Limb (tissue), 2 donors: ENCODE results near the gene EPB41.
"Not testable (repeated sequence)": the region's sequence is repeated elsewhere in the genome, so short reads cannot be mapped to it uniquely, and the experiment has no call there.

ENCODE experiments used
- DNase-seq, 2 donors: peaks; one replicate each; pipeline ENCODE4 v3.0.0-alpha.2; 2016; ENCODE audit errors: extremely low spot score in 2 of 2

The EPB41 gene

DNA sequence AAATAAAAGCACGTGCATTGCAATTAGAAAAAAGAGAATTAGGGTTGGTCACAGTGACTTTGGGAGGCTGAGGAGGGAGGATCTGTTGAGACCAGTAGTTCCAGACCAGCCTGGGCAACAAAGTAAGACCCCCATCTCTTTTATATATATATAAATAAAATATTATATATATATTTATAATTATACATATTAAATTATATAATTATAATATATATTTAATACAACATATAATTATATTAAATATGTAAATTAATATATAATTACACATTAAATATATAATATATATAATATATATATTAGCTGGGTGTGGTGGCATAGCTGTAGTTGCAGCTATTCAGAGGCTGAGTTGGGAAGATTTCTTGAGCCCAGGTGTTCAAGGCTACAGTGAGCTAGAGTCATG, 186.1 kb downstream of the EPB41 start:
- no peak for DNase-seq

DNA sequence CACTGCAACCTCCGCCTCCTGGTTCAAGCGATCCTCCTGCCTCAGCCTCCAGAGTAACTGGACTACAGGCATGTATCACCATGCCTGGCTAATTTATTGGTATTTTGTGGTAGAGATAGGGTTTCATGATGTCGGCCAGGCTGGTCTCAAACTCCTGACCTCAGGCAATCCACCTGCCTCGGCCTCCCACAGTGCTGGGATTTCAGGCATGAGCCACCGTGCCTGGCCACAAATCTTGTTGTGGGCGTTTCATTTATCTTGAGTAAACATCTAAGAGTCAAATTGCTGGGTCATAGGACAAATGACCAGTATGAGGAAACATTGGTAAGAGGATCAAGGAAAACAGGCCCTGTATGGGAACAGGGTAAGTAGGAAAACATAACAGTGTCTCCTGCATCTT, 191.5 kb downstream of the EPB41 start:
- DNase-seq: no peak

DNA sequence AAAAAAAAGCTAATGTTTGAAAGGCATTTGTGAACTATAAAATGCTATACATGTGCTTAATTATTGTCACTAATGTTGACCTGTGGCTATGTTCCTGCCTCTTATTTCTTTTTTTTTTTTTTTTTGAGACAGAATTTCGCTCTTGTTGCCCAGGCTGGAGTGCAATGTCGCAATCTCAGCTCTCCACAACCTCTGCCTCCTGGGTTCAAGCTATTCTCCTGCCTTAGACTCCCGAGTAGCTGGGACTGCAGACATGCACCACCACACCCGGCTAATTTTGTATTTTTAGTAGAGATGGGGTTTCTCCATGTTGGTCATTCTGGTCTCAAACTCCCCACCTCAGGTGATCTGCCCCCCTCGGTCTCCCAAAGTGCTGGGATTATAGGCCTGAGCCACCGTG, 193.7 kb downstream of the EPB41 start:
- not testable (repeated sequence) for DNase-seq

DNA sequence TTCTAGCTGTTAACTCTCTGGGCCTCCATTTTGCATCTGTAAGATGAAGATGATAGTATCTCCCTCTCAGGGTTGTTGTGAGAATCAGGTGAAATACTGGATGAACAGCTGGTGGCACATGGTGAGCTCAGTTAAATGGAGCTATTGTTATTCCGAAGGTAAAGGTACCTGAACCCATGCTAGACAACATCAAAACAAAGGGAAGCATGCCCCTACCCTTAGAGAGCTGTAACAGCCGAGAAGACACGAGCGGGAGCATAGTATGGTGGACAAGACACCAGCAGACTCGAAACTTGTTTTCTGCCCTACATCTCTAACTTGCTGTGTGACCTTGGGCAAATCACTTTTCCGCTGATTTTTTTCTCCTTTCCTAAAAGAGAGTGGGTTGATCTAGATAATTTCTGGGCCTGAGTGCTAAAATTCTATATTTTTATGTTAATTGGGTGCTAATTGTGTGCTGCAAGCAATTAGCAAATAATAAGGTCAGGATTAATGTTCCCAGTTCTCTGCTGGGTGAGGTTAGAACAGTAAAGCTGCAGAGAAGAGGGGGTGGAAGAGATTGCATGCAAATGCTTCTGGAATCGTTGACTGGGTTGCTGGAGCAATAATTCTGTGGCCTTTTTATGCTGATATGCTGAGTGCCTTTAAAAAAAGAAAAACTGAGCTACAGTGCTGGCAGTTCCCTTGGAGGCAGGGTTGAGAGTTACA, 198.5 kb downstream of the EPB41 start:
- no peak for DNase-seq

DNA sequence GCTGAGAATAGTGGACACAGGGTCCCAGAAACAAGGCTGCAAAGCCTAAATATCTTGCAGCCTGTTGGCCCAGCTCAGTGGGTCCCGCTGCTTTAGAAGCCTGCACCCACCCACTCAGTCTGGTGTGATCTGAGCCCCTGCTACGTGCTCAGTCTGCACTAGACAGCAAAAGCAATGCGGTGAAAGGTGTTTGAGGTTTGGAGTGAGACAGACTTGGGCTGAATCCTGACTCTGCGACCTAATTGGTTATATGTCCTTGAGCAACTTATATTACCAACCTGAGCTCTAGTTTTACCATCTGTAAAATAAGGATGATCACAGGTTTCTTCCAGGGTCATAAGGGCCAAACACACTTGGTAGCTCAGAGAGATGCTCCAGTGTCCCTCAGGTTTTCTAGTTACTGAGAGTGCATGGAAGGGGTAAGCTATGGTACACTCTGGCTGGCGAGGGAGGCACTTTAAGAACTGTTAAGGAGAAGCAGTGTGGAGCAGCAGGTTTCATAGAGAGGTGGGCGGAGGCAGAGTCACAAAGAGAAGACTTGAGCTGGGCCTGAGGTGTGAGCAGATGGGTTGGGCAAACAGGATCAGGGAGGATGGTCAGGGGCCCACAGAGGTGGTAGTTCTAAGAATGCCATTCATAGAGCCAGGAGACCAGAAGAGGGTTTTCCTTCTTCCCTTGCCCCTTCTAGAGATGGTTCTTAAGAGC, 199.2 kb downstream of the EPB41 start:
- no peak for DNase-seq

DNA sequence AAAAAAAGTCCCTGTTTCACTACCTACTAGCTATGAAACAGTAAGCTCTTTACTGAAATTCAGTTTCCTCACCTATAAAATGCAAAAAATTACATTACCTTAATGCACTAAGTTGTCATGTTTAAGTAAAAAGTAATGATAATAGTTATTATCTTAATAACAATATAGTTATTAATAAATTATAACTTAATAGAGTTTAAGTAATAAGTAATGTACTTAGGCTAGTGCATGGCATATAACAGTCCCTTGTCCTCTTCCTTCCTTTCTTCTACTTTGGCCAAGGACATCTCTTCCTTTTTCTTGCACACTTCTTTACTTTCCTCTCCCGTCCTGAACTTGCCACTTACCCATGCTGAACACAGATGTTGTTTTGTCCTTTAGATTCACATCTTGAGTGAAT, 200.3 kb downstream of the EPB41 start:
- DNase-seq: no peak

DNA sequence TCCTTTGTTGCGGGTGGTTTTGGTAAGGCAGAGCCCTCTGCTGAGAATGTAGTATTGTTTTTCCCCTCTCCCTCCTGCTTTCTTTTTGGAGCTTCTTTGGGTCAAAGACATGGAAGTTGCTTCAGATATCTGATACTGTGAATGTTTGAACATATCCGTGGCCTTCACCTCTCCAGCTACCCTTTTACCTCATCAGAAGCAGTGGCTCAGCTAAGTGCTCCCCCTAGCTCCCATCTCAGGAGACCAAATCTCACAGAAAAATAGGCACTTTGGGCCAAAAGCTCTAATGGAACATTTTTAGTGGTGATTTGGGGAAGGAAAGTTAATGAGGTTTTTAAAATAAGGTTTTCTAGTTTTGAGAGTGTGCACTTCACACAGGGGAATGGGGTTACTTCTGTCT, 203.0 kb downstream of the EPB41 start:
- DNase-seq: no peak

DNA sequence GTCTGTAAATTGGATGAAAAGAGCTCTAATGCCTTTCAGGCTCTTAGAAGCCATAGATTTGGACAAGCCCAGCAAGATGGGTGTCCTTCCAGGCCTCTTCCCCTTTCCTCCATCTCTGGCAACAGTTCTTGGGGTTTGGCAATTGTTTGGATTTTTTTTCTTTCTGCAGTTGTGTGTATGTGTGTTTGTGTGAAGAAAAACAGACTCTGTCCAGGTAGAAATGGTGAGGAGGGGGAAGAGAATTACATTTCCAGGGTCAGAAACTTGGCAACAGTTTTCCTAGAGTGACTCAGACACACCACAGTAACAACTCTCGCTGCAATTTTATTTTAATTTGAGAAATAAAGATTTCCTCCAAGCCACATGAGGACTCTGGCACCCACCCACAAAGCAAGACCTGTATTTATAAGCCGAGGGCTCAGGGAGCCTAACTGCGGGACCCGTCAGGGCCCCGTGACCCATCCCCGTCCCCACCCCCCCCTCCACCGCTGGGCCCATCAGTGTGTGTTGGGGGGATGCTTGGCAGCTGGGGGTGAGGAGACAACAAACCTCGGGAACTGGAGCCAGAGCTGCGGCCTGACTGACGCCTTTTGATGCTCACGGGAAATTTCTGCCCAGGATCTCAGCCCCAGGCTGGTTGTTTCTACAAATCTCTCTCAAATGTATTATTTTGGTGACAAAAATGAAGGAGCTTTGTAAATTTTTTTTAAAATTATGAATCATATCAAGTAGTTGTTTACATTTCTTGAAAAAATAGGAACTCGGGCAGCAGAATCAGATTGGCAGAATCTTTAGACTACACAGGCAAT, 205.0 kb downstream of the EPB41 start:
- DNase-seq: no peak

DNA sequence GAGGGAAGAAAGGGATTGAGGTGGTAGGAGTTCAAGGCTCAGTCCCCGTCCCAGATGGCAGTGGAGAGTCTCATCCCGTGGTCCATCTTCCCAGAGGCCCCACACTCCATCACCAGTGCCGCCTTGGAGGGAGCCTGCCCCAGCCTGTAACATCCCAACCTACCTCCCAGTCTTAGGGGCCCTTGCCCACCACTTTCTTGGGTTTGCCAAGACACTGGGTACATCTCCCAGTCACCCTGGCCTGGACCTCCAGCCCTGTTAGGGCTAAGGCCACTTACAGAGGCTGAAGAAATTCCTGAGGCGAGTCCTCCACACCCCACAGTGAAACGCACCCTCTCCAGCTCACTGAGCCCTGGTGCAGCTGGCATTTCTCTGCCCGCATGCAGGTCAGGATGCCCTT, 206.0 kb downstream of the EPB41 start:
- no peak for DNase-seq

DNA sequence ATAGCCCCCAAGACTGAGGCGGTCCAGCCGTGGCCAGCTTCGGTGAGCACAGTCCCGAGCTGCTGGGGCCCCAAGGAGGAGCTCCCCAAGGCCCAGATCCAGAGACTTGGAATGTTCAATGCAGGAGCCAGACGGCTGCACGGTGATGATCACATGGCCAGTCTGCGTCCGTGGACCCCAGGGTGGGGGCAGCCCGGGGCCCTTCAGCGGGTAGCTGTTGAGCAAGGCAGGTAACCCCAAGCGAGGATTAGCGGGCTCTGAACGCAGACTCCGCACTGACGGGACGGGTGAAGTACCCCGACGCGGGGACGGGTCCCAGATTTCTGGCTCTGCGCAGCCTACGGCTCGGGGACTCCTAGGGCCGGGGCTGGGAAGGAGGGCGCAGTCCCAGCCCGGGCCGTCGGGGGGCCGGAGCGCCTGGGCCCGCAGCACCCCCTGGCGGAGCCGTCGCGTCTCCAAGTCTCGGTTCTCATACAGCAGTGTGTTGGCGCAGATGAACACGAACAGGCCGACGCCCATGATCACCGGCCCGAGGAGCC, 206.6 kb downstream of the EPB41 start:
- DNase-seq: peak in 1 of 2 donors; percentile 77

DNA sequence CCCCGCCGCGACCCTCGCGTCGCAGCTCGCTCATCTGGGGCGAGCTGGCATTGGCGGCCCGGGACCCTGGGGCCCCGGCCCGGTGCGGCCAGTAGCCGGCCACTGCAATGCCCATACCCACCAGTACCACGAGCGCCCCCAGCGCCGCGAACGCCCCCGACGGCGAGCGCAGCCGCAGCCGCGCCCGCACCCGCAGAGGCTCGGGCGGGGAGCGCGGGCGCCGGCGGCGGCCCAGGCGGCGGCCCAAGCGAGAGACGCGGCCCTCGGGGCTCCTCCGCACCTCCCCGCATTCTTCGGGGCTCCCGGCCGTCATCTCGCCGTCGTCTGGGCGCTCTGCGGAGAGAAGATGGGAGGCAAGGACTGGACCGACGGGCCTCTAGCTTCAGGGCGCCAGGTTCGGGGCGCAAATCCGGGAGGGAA, 207.2 kb downstream of the EPB41 start:
- DNase-seq: no peak

DNA sequence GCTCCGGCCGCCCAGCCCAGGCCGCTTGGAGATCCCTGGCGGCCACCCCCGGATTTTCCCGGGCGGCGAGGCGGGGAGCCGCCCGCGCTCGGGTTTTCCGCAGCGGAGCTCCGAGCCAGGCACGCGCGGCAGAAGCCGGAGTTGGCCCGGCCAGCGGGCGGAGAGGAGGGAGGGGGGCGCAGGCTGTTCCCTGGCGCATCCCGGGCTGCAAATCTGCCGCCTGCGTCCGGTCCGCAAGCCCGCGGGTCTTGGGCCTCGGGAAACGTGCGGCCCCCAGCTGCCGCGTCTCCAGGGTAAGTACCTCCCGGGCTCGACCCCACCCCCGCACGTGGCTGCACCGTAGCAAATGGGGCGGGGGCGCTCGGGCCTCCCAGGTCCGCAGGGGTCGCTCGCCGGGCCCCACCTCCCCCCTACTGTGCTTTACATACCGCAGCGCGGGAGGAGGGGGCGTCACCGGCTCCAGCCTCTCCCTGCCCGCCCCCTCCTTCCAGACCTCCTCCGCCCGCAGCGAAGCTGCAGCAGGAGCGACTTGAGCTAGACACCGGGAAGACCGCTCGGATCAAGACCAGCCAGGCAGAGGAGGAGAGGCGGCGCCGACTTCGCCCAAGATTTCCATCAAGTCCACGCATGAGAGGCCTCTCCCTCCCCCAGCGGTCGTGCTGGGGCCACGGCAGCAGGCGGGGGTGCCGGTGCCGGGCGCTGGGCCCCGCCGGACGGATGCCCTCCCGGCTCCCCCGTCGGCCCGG, 207.7 kb downstream of the EPB41 start:
- peak in 1 of 2 donors; percentile 71 for DNase-seq

DNA sequence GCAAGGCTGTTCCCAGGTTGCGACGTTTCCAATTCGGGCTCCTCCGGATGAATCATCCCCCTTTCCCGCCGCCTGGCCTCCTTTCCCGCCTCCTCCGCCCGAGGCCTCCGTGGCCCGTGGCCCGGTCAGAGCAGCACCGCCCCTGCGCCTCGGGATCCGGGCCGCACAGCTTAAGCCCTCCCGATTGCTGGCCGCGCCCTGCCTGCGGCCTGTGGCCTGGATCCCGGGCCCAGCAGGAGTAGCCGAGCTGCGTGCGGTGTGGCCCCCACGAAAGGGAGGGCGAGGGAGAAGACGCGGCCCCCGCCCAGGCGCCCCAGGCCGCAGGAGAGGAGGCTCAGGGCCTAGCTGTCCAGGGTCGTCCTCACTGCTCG, 208.3 kb downstream of the EPB41 start:
- DNase-seq: peak in 1 of 2 donors; percentile 70

DNA sequence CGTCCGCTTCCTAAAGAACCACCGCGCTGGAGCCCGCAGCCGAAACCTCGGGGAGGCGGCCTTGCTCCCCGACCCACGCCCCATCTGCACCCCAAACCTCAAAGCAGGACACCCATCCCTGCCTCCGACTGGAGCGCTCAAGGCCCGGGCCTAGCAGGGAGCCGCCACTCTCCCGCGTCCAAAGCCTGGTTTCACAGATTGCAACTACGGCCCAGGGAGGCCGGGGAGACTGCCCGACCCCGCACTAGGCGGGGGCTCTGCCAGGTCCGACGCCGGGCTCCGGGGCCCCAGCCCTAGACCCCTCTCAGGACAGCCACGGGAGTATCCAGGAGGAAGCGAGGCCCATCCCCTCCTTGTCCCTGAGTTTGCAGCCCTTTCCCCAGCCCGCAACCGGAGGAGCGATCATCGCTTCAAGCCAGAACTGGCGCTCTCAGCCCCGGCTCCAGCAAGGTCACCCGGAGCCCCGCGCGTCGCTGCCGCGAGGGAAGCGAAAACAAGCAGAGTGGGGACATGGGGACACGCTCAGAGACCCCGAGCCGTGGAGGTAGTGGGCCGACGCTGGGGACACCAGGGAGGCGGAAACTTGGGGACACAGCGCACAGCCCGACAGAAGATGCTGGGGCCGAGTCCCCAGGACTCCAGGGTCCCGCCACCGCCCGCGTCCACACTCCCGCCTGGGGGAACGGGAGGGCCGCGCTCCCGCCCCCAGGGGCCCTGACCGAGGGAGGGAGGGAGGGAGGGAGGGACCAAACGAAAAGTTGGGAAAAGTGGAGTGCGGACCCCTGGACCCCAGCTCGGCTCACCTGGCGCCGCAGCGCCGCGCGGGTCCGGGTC, 208.9 kb downstream of the EPB41 start:
- peak in 1 of 2 donors; percentile 73 for DNase-seq

DNA sequence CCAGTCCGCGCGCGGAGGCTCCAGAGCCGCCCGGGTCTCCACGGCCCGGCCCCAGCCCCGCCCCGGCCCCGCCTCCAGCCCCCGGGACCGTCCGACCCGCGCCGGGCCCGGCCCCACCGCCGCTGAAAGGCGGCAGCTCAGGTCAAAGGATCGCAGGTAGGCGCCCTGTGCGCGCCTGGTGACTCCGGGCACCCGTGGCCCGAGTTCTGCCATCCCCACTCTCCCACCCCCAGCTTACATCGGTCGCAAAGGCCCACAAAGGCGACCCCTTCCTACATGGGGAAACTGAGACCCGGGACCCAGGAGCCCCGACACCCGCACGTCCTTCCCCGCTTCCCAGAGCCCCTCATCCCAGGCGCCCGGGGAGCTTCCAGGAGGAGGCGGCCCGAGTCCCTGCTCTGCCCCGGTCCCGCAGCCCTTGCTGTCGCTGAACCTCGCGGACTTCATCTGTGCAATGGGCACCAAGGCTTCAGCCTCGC, 209.6 kb downstream of the EPB41 start, which contains the start of gene TMEM200B:
Gene TMEM200B, minus strand, starts transcription at position 17 of the 479 bp plus-strand sequence. CDS start 2,075 bp downstream, outside the sequence.
- peak in 1 of 2 donors; percentile 62 for DNase-seq

DNA sequence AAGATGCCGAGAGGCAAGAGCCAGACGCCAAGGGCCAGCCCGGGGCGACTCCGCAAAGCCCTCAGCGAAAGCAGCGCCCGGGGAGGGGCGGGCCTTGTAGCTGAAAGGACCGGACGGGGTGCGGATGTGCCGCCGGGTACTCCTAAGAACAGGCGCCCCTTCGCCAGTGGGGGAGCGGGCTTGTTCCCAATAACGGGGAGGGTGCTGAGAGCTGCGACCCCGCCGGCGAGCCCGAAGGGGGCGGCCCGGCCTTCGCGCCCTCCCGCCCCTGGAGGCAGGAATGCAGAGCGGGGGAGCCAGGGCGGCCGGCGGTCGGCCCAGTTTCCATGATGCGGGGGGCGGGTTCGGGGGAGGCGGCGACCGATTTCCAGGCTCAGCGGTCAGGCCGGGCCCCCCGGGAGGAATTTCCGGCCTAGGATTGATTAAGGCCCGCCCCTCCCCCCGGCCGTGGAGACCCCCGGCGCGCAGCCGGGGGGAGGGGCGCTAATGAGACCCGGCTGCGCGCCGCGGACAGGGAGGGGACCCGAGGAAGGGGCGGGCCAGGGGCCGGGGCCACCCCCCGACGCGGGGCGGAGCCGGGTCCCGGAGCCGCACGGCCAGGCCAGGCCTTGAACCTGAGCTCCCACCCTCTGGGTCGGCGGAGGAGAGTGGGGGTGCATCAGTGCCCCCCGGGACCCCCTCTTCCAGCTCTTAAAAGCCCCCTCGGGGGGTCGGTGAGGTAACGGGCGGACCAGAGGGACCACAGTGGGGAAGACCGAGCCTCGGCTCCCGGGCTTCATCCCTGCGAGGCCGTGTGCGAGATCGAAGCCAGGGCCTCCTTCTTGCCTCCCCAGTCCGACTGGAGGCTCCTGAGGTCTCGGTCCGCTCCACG, 210.2 kb downstream of the EPB41 start:
- peak; percentile 83 to 95 for DNase-seq

DNA sequence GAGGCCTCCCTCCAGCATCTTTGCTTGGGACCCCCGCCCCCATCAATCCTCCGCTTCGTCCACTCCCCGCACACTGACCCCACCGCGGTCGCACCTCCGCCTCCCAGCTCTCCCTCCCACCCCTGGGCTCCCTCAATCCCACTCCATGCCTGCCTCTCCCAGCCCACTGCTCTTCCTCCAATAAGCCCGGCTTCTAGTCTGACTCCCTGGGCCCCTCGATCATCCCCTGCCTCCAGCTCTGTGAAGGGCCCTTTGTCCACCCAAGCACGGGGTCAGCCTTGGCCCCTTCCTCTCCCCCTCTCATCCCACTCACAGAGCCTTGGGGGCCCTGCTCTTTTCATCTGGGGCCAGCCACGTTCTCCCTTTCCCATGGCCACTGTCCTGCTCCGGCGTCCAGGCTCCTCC, 210.9 kb downstream of the EPB41 start:
- no peak for DNase-seq

DNA sequence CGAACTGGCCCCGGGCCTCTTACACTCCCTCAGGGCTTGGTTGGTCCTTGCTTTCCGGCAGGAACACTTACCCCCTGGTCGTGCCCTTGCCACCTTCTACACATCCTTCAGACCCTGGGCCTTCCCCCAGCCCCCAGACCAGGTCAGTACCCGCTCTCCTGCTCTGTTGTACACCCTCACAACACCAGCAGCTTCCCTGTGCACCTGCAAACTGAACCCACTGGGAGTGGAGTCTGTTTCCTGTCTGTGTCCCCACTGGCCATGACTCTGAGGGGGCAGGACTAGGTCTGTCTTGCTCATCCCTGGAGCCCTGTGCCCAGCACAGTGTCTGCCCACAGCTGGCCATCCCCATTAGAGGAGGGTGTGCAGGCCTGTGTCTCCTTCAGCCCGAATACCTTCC, 211.4 kb downstream of the EPB41 start:
- no peak for DNase-seq

DNA sequence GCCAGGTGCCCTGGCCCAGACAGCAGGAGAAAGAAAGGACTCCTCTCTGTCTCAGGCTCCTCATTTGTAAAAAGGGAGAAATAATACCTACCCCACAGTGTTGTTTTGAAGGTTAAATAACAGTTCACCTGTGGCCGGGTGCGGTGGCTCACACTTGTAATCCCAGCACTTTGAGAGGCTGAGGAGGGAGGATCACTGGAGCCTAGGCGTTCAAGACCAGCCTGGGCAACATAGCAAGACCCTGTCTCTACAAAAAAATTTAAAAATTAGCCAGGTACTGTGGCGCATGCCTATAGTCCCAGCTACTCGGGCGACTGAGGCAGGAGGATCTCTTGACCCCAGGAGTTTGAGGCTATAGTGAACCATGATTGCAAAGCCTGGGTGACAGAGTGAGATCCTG, 211.8 kb downstream of the EPB41 start:
- no peak for DNase-seq
